Superior temporal gyrus (tissue), 1 donor: ENCODE results near the gene GTF3A.
A peak's percentile ranks its signal among the peaks of the same experiment; 100 is the strongest.
"Not testable (repeated sequence)": the region's sequence is repeated elsewhere in the genome, so short reads cannot be mapped to it uniquely, and the experiment has no call there.

ENCODE experiments used
- DNase-seq: peaks from one replicate; pipeline ENCODE4 v3.0.0-alpha.2; 2016; ENCODE audit errors: extremely low spot score

Gene GTF3A

GRCh38 chr13:27424246-27425157 is at the start of gene GTF3A:
Gene GTF3A, plus strand, starts transcription at chr13:27424619.
- DNase-seq = peak; percentile 87

GRCh38 chr13:27374650-27375049 is 49.8 kb upstream of the GTF3A start:
- DNase-seq = peak; percentile 85

- DNase-seq = peak; percentile 59
These were observed 48.6 kb upstream of the GTF3A start for GRCh38 chr13:27375686-27376326.

- no peak for DNase-seq
These were observed 45.3 kb upstream of the GTF3A start for GRCh38 chr13:27379126-27379525.

- DNase-seq = peak; percentile 70
These were observed 44.5 kb upstream of the GTF3A start for GRCh38 chr13:27379694-27380641.

GRCh38 chr13:27381601-27382000 is 42.8 kb upstream of the GTF3A start:
- DNase-seq = no peak

- no peak for DNase-seq
These were observed 41.1 kb upstream of the GTF3A start for GRCh38 chr13:27383104-27383921.

- DNase-seq = no peak
These were observed 40.1 kb upstream of the GTF3A start for GRCh38 chr13:27384285-27384684.

- DNase-seq = no peak
These were observed 36.2 kb upstream of the GTF3A start for GRCh38 chr13:27388241-27388640.

GRCh38 chr13:27389891-27390290 is 34.5 kb upstream of the GTF3A start:
- no peak for DNase-seq

- no peak for DNase-seq
These were observed 32.9 kb upstream of the GTF3A start for GRCh38 chr13:27391471-27391870.

- no peak for DNase-seq
These were observed 31.3 kb upstream of the GTF3A start for GRCh38 chr13:27393101-27393500.

GRCh38 chr13:27395007-27395510 is 29.4 kb upstream of the GTF3A start:
- DNase-seq = no peak

- no peak for DNase-seq
These were observed 28.1 kb upstream of the GTF3A start for GRCh38 chr13:27396252-27396846.

GRCh38 chr13:27398360-27398759 is 26.1 kb upstream of the GTF3A start:
- DNase-seq = no peak

- not testable (repeated sequence) for DNase-seq
These were observed 24.0 kb upstream of the GTF3A start for GRCh38 chr13:27400405-27400804.

GRCh38 chr13:27401210-27401609 is 23.2 kb upstream of the GTF3A start:
- DNase-seq = no peak

GRCh38 chr13:27403203-27403678 is 21.2 kb upstream of the GTF3A start:
- DNase-seq = peak; percentile 9

GRCh38 chr13:27403727-27404385 is 20.6 kb upstream of the GTF3A start:
- no peak for DNase-seq

- DNase-seq = no peak
These were observed 19.7 kb upstream of the GTF3A start for GRCh38 chr13:27404680-27405079.
